K562 (cell line): ENCODE data around the gene CHST12. TPM values are rescaled to one million over a fixed set of nuclear protein-coding genes. Genes with fewer than 3 reads are reported as not detected.

Experiments
- ATF7 ChIP-seq: fragments of 450-650 bp; IDR thresholded peaks from 2 replicates; pipeline ENCODE4 v1.7.1; 2014; ENCODE audit warnings: mild to moderate bottlenecking, moderate library complexity
- MAZ ChIP-seq, 2 experiments: fragments of 450-650 bp in 1 of 2; sonication (generic) in 1 of 2; formaldehyde crosslinking; IDR thresholded peaks in 1 of 2; conservative IDR thresholded peaks in 1 of 2; 2 replicates each; pipeline versions ENCODE4 v1.4.0 to v1.5.0; 2020; ENCODE audit warnings: mild to moderate bottlenecking in 1 of 2, missing genetic modification reagents in 1 of 2
- NFATC3 ChIP-seq: fragments of 450-650 bp; IDR thresholded peaks from 2 replicates; pipeline ENCODE4 v1.6.1; 2017; ENCODE audit warnings: mild to moderate bottlenecking
- PHF20 ChIP-seq: fragments of 450-650 bp; IDR thresholded peaks from 2 replicates; pipeline ENCODE4 v1.6.1; 2018; ENCODE audit not compliant: partially characterized antibody
- RBFOX2 ChIP-seq: fragments of 200-400 bp; formaldehyde crosslinking; IDR thresholded peaks from 2 replicates; pipeline ENCODE4 v1.6.1; 2017; ENCODE audit warnings: low read depth, mild to moderate bottlenecking, low read length, moderate library complexity
- RFX1 ChIP-seq: fragments of 450-650 bp; IDR thresholded peaks from 2 replicates; pipeline ENCODE4 v1.6.1; 2016; ENCODE audit warnings: mild to moderate bottlenecking, moderate library complexity
- TARDBP ChIP-seq: fragments of 450-650 bp; IDR thresholded peaks from 2 replicates; pipeline ENCODE4 v1.6.1; 2016
- TCF7L2 ChIP-seq: fragments of 150-350 bp; IDR thresholded peaks from 2 replicates; pipeline ENCODE4 v1.6.1; 2016; ENCODE audit warnings: low read depth, mild to moderate bottlenecking, low read length, moderate library complexity
- ZFPM2 ChIP-seq: fragments of 250-450 bp; sonication (Bioruptor Pico); IDR thresholded peaks from 2 replicates; pipeline ENCODE4 v1.5.1; 2022; ENCODE audit warnings: mild to moderate bottlenecking
- ZNF143 ChIP-seq: sonication (generic); formaldehyde crosslinking; IDR thresholded peaks from 2 replicates; pipeline ENCODE4 v1.9.0; 2022; ENCODE audit warnings: mild to moderate bottlenecking, missing genetic modification reagents
- polyA plus RNA-seq, 8 experiments: library from polyadenylated mRNA; depleted of rRNA in 4 of 8; stranded (reverse) in 5 of 8; unstranded in 3 of 8; fragments of >200 nt; fragmentation: Nextera tagmentation in 2 of 8; fragmentation: Illumina TruSeq in 1 of 8; extraction: Ambion mirVana in 2 of 8; extraction: Trizol in 1 of 8; gene quantifications; 2 replicates each; pipeline versions ENCODE4 v1.2.1 to v1.2.3, GENCODE V29; 2011 to 2014; ENCODE audit warnings: inconsistent platforms in 1 of 8, missing spikeins in 1 of 8
- total RNA-seq, 7 experiments: library from RNA; depleted of rRNA in 6 of 7; stranded (reverse); fragments of >200 nt in 6 of 7; fragmentation: Illumina TruSeq in 2 of 7; extraction: Trizol in 2 of 7; gene quantifications; 2 replicates each; pipeline versions ENCODE4 v1.2.1 to v1.2.3, GENCODE V29; 2011 to 2021; ENCODE audit warnings: low replicate concordance in 1 of 7
- TF ChIP-seq, protein P1 (sequence below): fragments of 450-650 bp; IDR thresholded peaks from 2 replicates; pipeline ENCODE4 v1.6.1; 2017; ENCODE audit warnings: antibody characterized with exemption, mild to moderate bottlenecking
- TF ChIP-seq, protein P2 (sequence below): sonication (generic); formaldehyde crosslinking; IDR thresholded peaks from 2 replicates; pipeline ENCODE4 v1.8.1; 2023; ENCODE audit warnings: missing genetic modification reagents, mild to moderate bottlenecking, borderline replicate concordance
- TF ChIP-seq, protein P3 (sequence below), 2 experiments: IDR thresholded peaks; 2 replicates each; pipeline ENCODE4 v1.6.1; 2011; ENCODE audit warnings: borderline replicate concordance in 1 of 2, control low read depth in 1 of 2, low read depth in 1 of 2, low read length in 1 of 2, mild to moderate bottlenecking in 1 of 2, mixed read lengths in 1 of 2, moderate library complexity in 1 of 2; ENCODE audit not compliant: insufficient read depth in 1 of 2, insufficient read length in 1 of 2, poor library complexity in 1 of 2, severe bottlenecking in 1 of 2; ENCODE audit errors: extremely low read depth in 1 of 2
- TF ChIP-seq, protein P4 (sequence below): fragments of 250-450 bp; sonication (Bioruptor Pico); IDR thresholded peaks from 2 replicates; pipeline ENCODE4 v1.4.0; 2020; ENCODE audit warnings: borderline replicate concordance

Gene CHST12
- total and polyA plus RNA-seq, 9 of the 15 experiments (the other 6 are each of a cell fraction or from before 2014, with no cell fraction given) = 0.18 to 19.8 (median 3.6) TPM

DNA sequence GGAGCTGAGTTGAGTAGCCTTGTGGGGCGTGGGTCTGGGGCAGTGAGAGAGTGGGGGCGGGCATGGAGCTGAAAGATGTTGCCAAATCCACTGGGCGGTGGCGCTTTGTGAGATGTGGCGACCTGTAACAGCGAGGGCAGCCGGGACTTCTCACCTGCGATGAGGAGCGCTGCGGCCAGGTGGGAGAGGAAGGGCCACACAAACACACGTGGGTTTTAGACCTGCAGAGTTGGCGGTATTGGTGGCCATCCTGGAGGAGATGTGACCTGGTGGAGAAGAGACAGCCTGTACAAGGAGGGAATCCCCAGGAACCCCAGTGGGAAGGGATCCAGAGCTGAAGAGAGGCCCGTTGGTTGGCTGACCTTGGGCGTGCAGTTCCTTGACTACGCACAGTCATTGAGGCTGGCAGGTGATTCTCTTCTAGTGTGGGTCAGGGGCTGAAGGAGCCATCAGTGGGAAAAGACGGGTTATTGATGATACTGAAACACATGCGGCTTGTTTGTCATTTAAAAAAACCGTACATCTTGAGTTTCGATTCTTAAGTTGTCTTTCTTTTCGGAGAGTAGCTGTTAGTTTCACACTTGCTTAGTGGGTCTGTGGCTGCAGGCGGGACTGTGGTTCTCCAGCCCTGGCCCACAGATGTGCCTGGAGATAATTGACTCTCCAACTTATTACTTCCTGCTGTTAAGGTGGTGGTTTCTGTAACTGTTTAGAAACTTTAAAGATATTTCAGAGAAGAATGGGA is 2.4 kb downstream of the CHST12 start (continued):
- TF ChIP-seq, protein P1, sequence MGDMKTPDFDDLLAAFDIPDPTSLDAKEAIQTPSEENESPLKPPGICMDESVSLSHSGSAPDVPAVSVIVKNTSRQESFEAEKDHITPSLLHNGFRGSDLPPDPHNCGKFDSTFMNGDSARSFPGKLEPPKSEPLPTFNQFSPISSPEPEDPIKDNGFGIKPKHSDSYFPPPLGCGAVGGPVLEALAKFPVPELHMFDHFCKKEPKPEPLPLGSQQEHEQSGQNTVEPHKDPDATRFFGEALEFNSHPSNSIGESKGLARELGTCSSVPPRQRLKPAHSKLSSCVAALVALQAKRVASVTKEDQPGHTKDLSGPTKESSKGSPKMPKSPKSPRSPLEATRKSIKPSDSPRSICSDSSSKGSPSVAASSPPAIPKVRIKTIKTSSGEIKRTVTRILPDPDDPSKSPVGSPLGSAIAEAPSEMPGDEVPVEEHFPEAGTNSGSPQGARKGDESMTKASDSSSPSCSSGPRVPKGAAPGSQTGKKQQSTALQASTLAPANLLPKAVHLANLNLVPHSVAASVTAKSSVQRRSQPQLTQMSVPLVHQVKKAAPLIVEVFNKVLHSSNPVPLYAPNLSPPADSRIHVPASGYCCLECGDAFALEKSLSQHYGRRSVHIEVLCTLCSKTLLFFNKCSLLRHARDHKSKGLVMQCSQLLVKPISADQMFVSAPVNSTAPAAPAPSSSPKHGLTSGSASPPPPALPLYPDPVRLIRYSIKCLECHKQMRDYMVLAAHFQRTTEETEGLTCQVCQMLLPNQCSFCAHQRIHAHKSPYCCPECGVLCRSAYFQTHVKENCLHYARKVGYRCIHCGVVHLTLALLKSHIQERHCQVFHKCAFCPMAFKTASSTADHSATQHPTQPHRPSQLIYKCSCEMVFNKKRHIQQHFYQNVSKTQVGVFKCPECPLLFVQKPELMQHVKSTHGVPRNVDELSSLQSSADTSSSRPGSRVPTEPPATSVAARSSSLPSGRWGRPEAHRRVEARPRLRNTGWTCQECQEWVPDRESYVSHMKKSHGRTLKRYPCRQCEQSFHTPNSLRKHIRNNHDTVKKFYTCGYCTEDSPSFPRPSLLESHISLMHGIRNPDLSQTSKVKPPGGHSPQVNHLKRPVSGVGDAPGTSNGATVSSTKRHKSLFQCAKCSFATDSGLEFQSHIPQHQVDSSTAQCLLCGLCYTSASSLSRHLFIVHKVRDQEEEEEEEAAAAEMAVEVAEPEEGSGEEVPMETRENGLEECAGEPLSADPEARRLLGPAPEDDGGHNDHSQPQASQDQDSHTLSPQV = peak; percentile 42; the same call in 1 of the 2 replicates
- peak; percentile 16; the same call in 1 of the 2 replicates for TF ChIP-seq ATF7
- no peak for TF ChIP-seq ZFPM2 (CRISPR knock-in tag)
- no peak for TF ChIP-seq NFATC3
- no peak for TF ChIP-seq RFX1
- TF ChIP-seq PHF20 = no peak
- no peak for TF ChIP-seq TARDBP
- TF ChIP-seq, protein P2, sequence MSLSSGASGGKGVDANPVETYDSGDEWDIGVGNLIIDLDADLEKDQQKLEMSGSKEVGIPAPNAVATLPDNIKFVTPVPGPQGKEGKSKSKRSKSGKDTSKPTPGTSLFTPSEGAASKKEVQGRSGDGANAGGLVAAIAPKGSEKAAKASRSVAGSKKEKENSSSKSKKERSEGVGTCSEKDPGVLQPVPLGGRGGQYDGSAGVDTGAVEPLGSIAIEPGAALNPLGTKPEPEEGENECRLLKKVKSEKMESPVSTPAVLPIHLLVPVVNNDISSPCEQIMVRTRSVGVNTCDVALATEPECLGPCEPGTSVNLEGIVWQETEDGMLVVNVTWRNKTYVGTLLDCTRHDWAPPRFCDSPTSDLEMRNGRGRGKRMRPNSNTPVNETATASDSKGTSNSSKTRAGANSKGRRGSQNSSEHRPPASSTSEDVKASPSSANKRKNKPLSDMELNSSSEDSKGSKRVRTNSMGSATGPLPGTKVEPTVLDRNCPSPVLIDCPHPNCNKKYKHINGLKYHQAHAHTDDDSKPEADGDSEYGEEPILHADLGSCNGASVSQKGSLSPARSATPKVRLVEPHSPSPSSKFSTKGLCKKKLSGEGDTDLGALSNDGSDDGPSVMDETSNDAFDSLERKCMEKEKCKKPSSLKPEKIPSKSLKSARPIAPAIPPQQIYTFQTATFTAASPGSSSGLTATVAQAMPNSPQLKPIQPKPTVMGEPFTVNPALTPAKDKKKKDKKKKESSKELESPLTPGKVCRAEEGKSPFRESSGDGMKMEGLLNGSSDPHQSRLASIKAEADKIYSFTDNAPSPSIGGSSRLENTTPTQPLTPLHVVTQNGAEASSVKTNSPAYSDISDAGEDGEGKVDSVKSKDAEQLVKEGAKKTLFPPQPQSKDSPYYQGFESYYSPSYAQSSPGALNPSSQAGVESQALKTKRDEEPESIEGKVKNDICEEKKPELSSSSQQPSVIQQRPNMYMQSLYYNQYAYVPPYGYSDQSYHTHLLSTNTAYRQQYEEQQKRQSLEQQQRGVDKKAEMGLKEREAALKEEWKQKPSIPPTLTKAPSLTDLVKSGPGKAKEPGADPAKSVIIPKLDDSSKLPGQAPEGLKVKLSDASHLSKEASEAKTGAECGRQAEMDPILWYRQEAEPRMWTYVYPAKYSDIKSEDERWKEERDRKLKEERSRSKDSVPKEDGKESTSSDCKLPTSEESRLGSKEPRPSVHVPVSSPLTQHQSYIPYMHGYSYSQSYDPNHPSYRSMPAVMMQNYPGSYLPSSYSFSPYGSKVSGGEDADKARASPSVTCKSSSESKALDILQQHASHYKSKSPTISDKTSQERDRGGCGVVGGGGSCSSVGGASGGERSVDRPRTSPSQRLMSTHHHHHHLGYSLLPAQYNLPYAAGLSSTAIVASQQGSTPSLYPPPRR = no peak
- TF ChIP-seq, protein P3, sequence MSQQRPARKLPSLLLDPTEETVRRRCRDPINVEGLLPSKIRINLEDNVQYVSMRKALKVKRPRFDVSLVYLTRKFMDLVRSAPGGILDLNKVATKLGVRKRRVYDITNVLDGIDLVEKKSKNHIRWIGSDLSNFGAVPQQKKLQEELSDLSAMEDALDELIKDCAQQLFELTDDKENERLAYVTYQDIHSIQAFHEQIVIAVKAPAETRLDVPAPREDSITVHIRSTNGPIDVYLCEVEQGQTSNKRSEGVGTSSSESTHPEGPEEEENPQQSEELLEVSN (IDR thresholded peaks at IDR 0.05; ENCODE audit: borderline replicate concordance in 1 of 2, extremely low read depth in 1 of 2, insufficient read depth in 1 of 2, insufficient read length in 1 of 2, low read depth in 1 of 2, low read length in 1 of 2, poor library complexity in 1 of 2, severe bottlenecking in 1 of 2) = peak in 1 of 2 experiments; percentile 35
- TF ChIP-seq RBFOX2 = 0 out of 2 replicates have a peak, but pooled peaks have one; percentile 21
- no peak for TF ChIP-seq TCF7L2
- TF ChIP-seq ZNF143 (CRISPR knock-in tag) = no peak
- TF ChIP-seq MAZ (CRISPR knock-in tag; conservative IDR thresholded peaks at IDR 0.05 in 1 of 2, IDR thresholded peaks at IDR 0.05 in 1 of 2) = no peak
- TF ChIP-seq, protein P4, sequence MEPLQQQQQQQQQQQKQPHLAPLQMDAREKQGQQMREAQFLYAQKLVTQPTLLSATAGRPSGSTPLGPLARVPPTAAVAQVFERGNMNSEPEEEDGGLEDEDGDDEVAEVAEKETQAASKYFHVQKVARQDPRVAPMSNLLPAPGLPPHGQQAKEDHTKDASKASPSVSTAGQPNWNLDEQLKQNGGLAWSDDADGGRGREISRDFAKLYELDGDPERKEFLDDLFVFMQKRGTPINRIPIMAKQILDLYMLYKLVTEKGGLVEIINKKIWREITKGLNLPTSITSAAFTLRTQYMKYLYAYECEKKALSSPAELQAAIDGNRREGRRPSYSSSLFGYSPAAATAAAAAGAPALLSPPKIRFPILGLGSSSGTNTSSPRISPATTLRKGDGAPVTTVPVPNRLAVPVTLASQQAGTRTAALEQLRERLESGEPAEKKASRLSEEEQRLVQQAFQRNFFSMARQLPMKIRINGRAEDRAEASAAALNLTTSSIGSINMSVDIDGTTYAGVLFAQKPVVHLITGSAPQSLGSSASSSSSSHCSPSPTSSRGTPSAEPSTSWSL = no peak
